Activated CD8-positive, alpha-beta T cell treated with anti-CD3 and anti-CD28 coated beads, Interleukin-2, amount 10 ng/mL, durations not matched to agents 7 days and 5 days (primary cell): ENCODE results near the gene PTPRM. TPM values are rescaled to one million over a fixed set of nuclear protein-coding genes. Genes with fewer than 3 reads are reported as not detected.
"Not testable (repeated sequence)": the region's sequence is repeated elsewhere in the genome, so short reads cannot be mapped to it uniquely, and the experiment has no call there.

ENCODE experiments used
- ATAC-seq: fragments of 150-1000 bp; cut with Tn5 transposase; one replicate; pipeline ENCODE4 v1.10.0; 2021; ENCODE audit warnings: moderate library complexity
- CTCF ChIA-PET: fragments of 350-600 bp; sonication (Branson Sonifier 250); formaldehyde crosslinking; loops from one replicate; lab custom pipeline; 2021; ENCODE audit warnings: antibody characterized with exemption; lab: Charles Lee
- POLR2A ChIA-PET: fragments of 350-600 bp; sonication (Branson Sonifier 250); formaldehyde crosslinking; loops from one replicate; lab custom pipeline; 2021; ENCODE audit warnings: antibody characterized with exemption; lab: Charles Lee
- DNase-seq: peaks from one replicate; pipeline ENCODE4 v3.0.0-alpha.2; 2020
- H3K27ac Mint-ChIP-seq: one replicate; pipeline ENCODE4 v1.8.0; 2021; ENCODE audit warnings: mild to moderate bottlenecking, mixed read lengths
- H3K27me3 Mint-ChIP-seq: one replicate; pipeline ENCODE4 v1.8.0; 2021; ENCODE audit warnings: low read depth, mixed read lengths
- H3K36me3 Mint-ChIP-seq: one replicate; pipeline ENCODE4 v1.8.0; 2021; ENCODE audit warnings: low read depth, mixed read lengths
- H3K4me1 Mint-ChIP-seq: one replicate; pipeline ENCODE4 v1.8.0; 2021; ENCODE audit warnings: low read depth, mixed read lengths
- H3K4me3 Mint-ChIP-seq: one replicate; pipeline ENCODE4 v1.8.0; 2021; ENCODE audit warnings: mild to moderate bottlenecking, mixed read lengths
- H3K9me3 Mint-ChIP-seq: one replicate; pipeline ENCODE4 v1.8.0; 2022; ENCODE audit warnings: mixed read lengths; ENCODE audit not compliant: insufficient read depth
- total RNA-seq, 2 experiments: library from RNA; stranded (reverse); gene quantifications; one replicate each; pipeline ENCODE4 v1.2.3, GENCODE V29; 2021

Gene PTPRM
- total RNA-seq, 2 experiments from 2014 or later, result 0.76 to 1.0 TPM

DNA sequence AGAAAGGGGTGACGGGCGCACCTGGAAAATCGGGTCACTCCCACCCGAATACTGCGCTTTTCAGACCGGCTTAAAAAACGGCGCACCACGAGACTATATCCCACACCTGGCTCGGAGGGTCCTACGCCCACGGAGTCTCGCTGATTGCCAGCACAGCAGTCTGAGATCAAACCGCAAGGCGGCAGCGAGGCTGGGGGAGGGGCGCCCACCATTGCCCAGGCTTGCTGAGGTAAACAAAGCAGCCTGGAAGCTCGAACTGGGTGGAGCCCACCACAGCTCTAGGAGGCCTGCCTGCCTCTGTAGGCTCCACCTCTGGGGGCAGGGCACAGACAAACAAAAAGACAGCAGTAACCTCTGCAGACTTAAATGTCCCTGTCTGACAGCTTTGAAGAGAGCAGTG, 399.6 kb downstream of the PTPRM start:
- ATAC-seq, H3K4me3 Mint-ChIP-seq, H3K36me3 Mint-ChIP-seq, DNase-seq, H3K4me1 Mint-ChIP-seq, CTCF ChIA-PET, H3K27ac Mint-ChIP-seq, H3K9me3 Mint-ChIP-seq, POLR2A ChIA-PET, H3K27me3 Mint-ChIP-seq: not testable (repeated sequence)

DNA sequence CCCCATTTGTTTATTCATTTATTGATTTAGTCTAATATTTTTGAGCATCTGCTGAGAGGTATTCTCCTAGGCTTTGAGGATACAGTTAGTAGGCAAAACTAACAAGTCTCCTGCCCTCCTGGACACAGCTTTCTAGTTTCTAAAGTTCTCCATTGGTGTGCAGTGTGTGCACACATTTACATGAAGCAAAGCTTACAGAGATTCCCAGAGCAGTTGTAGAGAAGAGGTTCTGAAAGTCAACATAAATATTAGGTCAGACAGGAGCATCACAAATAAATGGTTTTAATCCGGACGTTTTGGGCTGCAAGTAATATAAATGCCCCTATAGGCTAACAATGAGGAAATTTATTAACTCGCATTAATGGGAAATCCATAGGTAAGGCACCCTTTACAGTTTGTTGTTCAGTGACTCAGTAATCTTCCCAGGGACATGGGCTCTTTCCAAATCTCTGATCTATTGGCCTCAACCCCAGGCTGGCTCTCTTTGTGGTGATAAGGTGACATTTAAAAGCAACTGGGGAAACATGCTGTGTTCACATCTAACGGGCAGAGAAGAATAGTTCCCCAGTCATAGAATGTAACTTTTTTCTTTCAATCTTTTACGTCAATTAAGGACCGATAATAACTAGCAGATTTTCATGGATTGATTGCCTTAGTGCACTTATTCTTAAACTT, 407.2 kb downstream of the PTPRM start:
- Mint-ChIP-seq H3K4me1 (no peaks in the 10 kb centered on the region), H3K9me3 (peaks cover 4% of the 10 kb centered on the region), H3K27me3 (no peaks in the 10 kb centered on the region), H3K4me3 (no peak overlapping the region), H3K36me3 (no peaks in the 10 kb centered on the region), H3K27ac (no peak overlapping the region)
- ATAC-seq (no peak), DNase-seq (no peak)
- CTCF ChIA-PET, result no interaction called here
- POLR2A ChIA-PET, result no interaction called here

DNA sequence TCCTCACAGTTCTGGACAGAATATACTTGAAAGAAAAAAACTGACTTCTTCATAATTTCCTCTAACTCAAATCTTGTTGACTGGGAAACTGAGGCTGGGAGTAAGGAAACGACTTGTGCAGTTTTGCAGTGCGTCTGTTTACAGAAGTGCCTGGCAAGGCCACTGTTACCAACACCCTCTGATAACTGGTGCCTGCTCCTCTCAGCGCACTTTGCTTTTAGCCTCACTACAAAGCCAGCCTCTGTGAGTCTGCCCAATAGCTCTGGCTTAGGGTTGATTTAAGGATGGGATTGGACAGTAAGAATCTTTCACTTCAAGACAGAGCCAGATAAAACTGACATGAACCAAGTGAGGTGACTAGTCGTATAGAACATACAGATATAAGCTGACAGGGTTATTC, 410.8 kb downstream of the PTPRM start:
- CTCF ChIA-PET, result no interaction called here
- POLR2A ChIA-PET, result no interaction called here
- Mint-ChIP-seq H3K36me3 (no peaks in the 10 kb centered on the region), H3K4me1 (no peaks in the 10 kb centered on the region), H3K9me3 (peaks cover 4% of the 10 kb centered on the region), H3K27me3 (no peaks in the 10 kb centered on the region), H3K27ac (no peak overlapping the region), H3K4me3 (no peak overlapping the region)
- DNase-seq (no peak), ATAC-seq (no peak)

DNA sequence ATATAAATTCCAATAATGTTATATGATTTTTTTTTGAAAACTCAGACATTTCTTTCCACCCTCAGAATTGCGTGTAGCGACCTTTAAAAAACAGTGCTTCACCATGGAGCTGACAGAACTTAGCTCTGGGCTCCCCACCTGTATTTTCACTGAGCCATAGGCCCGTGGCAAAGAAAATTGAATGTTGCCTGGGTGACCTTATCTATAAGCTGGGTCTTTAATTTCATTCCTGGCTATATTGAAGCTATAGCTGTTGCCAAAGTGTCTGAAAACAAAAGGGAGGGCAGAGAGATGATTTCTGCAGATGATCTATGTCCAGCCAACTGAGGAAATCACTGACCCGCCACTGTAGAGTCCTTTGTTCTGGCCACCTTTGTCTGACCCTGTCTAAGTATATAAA, 411.7 kb downstream of the PTPRM start:
- Mint-ChIP-seq H3K36me3 (no peaks in the 10 kb centered on the region), H3K4me3 (no peak overlapping the region), H3K9me3 (peaks cover 4% of the 10 kb centered on the region), H3K27me3 (no peaks in the 10 kb centered on the region), H3K27ac (no peak overlapping the region), H3K4me1 (no peaks in the 10 kb centered on the region)
- POLR2A ChIA-PET, result no interaction called here
- ATAC-seq, result no peak
- no peak for DNase-seq
- CTCF ChIA-PET, result no interaction called here

DNA sequence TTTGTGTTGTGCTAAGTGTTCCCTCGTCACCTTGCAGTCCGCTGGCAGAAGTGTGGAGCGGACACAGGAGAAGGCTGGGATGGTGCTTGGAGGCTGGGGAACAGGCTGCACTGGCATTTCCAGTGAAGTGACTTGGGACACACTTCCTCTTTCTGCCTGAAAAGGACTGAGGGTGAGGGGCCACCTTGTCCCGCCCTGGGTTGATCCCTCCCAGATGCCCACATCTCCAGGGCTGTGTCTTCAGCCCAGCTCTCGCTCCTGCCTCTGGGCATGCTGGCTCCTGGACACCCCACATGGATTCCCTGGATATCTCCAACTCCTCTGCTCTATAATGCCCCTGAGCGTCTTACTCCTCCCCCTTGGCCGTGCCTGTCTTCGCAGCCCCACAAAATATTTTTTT, 412.6 kb downstream of the PTPRM start:
- Mint-ChIP-seq H3K9me3 (peaks cover 4% of the 10 kb centered on the region), H3K36me3 (no peaks in the 10 kb centered on the region), H3K27ac (no peak overlapping the region), H3K27me3 (no peaks in the 10 kb centered on the region), H3K4me3 (no peak overlapping the region), H3K4me1 (no peaks in the 10 kb centered on the region)
- ChIA-PET POLR2A (no interaction called here), CTCF (interaction anchor here (0.6 kb wide), 1 partner anchor 101 kb away, joined by 3 read pairs; no protein-coding TSS in a partner anchor)
- no peak for DNase-seq
- no peak for ATAC-seq

DNA sequence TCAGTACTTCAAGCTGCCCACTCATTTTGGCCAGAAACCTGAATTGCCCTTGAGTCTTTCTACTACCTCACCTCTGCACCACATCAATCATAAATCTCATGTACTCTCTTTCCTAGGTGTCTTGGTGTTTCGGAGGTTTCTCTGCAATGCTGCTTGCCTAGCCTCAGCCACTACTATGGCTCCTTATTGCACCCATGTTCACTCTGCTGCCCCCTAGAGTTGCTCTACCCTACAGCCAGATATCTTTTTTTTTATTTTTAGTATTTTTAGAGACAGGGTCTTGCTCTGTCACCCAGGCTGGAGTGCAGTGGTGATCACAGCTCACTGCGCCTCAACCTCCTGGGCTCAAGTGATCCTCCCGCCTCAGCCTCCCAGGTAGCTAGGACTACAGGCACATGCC, 413.0 kb downstream of the PTPRM start:
- ATAC-seq (no peak), DNase-seq (no peak)
- no peaks in the 10 kb centered on the region for H3K36me3 Mint-ChIP-seq
- H3K27ac Mint-ChIP-seq, result no peak overlapping the region
- no peak overlapping the region for H3K4me3 Mint-ChIP-seq
- H3K4me1 Mint-ChIP-seq, result no peaks in the 10 kb centered on the region
- CTCF ChIA-PET, result no interaction called here
- H3K9me3 Mint-ChIP-seq, result peaks cover 4% of the 10 kb centered on the region
- H3K27me3 Mint-ChIP-seq, result no peaks in the 10 kb centered on the region
- POLR2A ChIA-PET, result no interaction called here

DNA sequence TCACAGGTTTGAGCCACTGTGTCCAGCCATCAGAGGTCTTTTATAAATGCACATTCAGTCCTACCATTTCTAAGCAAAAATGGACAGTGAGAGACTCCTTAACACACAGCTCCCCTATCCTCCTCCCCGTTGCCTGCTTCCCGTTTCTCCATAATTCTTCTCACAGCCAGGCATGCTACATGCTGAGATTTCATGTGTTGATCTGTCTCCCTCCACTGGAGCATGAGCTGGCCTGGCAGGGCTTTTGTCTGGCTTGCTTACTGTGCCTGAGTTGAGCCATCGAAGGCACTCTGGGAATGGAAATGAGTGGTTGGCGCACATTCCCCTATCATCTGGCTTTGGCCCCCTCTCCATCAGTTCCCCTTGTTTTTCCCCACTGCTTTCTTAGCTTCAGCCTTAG, 413.5 kb downstream of the PTPRM start:
- Mint-ChIP-seq H3K4me3 (no peak overlapping the region), H3K27ac (no peak overlapping the region), H3K36me3 (no peaks in the 10 kb centered on the region), H3K27me3 (no peaks in the 10 kb centered on the region), H3K9me3 (peaks cover 4% of the 10 kb centered on the region), H3K4me1 (no peaks in the 10 kb centered on the region)
- CTCF ChIA-PET, result no interaction called here
- DNase-seq (no peak), ATAC-seq (no peak)
- POLR2A ChIA-PET, result no interaction called here

DNA sequence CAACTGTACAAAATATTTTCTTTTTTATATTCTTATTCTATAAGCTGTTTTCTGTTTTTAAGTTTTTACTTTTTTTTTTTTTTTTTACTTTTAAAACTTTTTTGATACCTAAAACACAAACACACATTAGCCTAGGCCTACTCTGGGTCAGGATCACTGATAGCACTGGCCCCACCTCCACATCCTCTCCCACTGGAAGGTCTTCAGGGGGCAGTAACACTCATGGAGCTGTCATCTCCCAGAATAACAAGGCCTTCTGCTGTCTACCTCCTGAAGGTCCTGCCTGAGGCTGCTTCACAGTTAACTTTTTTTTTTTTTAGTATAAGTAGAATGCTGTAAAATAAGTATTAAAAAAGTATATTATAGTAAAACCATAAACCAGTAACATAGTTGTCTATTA, 415.1 kb downstream of the PTPRM start:
- DNase-seq (no peak), ATAC-seq (no peak)
- CTCF ChIA-PET, result no interaction called here
- POLR2A ChIA-PET, result no interaction called here
- Mint-ChIP-seq H3K4me3 (no peak overlapping the region), H3K9me3 (no peaks in the 10 kb centered on the region), H3K4me1 (no peaks in the 10 kb centered on the region), H3K36me3 (no peaks in the 10 kb centered on the region), H3K27ac (no peak overlapping the region), H3K27me3 (no peaks in the 10 kb centered on the region)

DNA sequence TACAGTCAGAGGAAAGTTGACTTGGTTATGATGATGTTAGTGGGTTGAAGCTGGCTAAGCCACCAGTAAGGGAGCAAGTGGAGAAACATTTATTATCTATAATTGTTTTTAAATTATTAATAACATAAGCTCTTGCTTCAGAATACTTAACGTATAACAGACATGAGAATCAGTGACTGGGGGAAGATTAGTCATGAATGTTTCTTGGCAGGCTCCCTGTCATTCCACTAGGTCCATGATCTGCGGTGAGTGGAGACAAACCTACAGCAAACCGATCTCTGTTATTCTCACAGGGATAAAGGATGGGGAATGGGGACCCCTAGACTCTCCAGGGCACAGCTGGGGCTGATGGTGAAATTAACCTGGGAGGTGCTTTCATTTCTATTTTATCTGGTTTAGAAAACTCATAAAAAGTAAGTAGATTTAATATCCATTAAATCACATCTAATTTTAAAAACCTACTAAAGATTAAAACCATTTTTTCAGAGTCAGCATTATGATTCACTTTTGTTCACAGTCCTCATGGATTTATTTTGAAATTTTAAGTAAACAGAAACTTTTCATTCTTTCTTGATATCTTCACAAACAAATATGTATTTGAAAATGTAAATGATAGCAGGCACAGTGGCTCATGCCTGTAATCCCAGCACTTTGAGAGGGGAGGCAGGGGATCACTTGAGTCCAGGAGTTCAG, 420.3 kb downstream of the PTPRM start:
- Mint-ChIP-seq H3K9me3 (peaks cover 5% of the 10 kb centered on the region), H3K27me3 (no peaks in the 10 kb centered on the region), H3K36me3 (no peaks in the 10 kb centered on the region), H3K4me1 (no peaks in the 10 kb centered on the region), H3K27ac (no peak overlapping the region), H3K4me3 (no peak overlapping the region)
- POLR2A ChIA-PET, result no interaction called here
- ATAC-seq (no peak), DNase-seq (no peak)
- CTCF ChIA-PET, result no interaction called here

DNA sequence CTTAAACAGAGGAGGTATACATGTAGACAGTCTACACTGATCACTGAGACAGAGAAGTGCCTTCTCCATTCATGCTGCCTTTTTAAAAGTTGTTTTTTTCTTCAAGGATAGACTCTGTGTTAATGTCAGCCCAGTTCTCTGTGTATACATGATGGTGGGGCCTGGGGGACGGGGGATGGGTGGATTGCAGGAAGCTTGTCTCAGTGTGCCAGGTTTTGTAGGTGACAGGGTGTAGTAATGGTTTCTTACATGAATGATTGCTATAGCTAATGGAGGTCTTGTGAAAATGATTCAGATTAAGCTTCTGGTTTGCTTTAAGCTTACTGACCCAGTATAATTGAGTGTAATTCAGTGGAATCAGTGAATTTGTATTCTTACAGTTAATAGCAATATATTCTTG, 423.6 kb downstream of the PTPRM start:
- no peaks in the 10 kb centered on the region for H3K27me3 Mint-ChIP-seq
- ChIA-PET POLR2A (no interaction called here), CTCF (no interaction called here)
- H3K36me3 Mint-ChIP-seq, result no peaks in the 10 kb centered on the region
- ATAC-seq, result no peak
- no peak overlapping the region for H3K27ac Mint-ChIP-seq
- no peak overlapping the region for H3K4me3 Mint-ChIP-seq
- no peaks in the 10 kb centered on the region for H3K4me1 Mint-ChIP-seq
- peaks cover 6% of the 10 kb centered on the region for H3K9me3 Mint-ChIP-seq
- no peak for DNase-seq

DNA sequence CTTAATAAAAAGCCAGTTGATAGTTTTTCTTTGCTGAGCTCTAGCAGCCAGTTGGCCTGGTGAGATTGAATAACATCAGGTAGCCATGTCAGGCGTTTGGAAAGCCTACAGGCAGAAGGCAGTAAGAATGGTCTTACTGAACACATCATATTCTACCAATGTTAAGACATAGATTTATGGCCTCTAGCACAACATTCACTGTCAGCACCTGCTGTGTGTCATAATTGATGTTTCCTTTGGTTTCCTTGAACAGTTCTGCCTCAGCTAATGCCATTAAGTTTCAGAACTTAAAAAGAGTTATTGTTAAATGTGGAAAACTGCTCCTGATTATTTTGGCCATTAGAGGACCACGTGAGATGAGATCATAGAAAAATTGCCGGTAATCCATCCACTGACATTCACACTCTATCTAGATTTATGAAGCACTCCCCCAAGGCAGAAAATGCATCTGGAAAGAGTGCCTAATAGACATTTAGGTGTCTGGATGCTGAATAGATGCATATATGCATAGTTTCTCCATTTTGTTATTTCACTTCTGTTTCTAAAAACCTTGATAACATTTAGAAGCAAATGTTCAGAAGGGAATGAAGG, 434.7 kb downstream of the PTPRM start:
- no peaks in the 10 kb centered on the region for H3K9me3 Mint-ChIP-seq
- DNase-seq (no peak), ATAC-seq (no peak)
- no peaks in the 10 kb centered on the region for H3K4me1 Mint-ChIP-seq
- ChIA-PET CTCF (no interaction called here), POLR2A (no interaction called here)
- H3K4me3 Mint-ChIP-seq, result no peak overlapping the region
- no peak overlapping the region for H3K27ac Mint-ChIP-seq
- no peaks in the 10 kb centered on the region for H3K27me3 Mint-ChIP-seq
- no peaks in the 10 kb centered on the region for H3K36me3 Mint-ChIP-seq

DNA sequence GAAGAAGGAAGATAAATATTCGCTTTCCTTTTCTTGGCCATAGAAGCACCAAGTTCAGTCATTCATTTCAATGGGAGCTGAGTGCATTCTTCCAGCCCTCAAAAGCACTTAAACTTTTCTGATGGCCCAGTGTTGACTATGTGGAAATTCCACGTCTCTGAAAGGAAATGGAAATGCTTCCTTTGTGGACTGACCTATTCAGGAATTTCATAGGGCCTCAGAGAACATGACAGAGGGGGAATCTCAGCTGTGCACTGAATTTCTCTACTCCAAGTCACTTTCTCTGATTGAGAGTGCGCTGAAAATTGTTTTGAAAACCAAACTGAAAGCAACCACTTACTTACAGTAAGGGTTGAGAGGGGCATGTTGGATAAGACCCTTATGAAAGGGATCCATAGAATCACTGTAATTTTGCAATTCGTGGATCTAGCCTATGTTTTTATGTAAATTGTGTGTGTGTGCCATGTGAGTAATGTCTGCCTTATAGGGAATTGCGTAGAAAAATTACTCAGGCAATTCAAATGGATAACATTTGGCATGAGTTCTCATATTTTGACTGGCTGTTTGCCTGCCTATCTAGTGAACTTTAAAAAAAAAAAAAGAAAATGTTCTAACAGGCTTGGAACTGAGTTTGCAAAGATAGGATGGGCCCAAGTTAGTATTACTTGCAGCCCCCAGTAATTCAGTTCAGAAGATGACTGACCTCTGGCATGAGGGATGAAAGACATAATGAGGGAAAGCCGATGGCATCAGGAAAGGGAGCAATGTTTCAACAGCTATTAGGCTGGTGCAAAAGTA, 437.0 kb downstream of the PTPRM start:
- H3K4me1 Mint-ChIP-seq, result no peaks in the 10 kb centered on the region
- POLR2A ChIA-PET, result no interaction called here
- no peaks in the 10 kb centered on the region for H3K27me3 Mint-ChIP-seq
- ATAC-seq (no peak), DNase-seq (no peak)
- CTCF ChIA-PET, result no interaction called here
- H3K9me3 Mint-ChIP-seq, result no peaks in the 10 kb centered on the region
- H3K36me3 Mint-ChIP-seq, result no peaks in the 10 kb centered on the region
- H3K4me3 Mint-ChIP-seq, result no peak overlapping the region
- no peak overlapping the region for H3K27ac Mint-ChIP-seq
